HG02610 (cell line): ENCODE measurements around the gene DOK6.

Experiments used
- ATAC-seq: cut with Tn5 transposase; IDR thresholded peaks from one replicate; pipeline ENCODE4 v1.9.1; 2021; ENCODE audit warnings: mild to moderate bottlenecking, moderate library complexity; ENCODE audit not compliant: unreplicated experiment

DOK6 gene

DNA sequence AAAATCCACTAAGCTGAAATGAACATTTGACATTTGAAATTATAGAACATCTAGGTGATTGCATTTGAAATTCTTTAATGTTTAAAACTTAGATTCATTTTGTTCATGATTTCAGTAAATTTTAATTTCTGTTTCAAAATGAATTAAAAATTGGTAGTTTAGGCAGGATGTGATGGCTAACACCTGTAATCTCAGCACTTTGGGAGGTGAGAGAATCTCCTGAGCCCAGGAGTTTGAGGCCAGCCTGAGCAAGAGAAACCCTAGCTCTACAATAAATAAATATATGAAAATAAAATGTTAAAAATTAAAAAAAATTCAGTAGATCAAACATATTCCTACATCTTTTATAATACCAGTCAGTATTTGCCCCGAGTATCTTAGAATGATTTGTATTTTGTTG is 330.0 kb downstream of the DOK6 start:
- ATAC-seq, result no peak

DNA sequence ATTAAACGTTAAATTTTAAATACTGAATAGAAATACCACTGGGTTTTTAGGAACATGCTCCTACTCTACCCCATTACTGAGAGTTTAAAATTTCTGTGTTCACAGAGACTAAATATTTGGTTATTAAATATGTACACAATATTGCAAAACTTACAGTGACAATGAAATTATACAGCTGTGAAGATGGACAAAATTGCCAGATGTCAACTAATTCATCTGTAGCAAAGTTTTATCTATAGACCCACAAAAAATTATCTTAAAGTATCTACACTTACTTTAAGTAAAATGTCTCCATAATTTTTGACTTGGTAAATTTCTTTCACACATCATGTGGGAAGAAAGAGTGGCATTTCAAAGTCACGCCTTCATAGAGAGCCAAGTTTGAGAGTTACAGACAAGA is 333.8 kb downstream of the DOK6 start:
- no peak for ATAC-seq

- ATAC-seq, result no peak
These were observed 336.0 kb downstream of the DOK6 start for GRCh38 chr18:69736730-69737129.

GRCh38 chr18:69737851-69738250 is 337.2 kb downstream of the DOK6 start:
- no peak for ATAC-seq

- no peak for ATAC-seq
These were observed 346.7 kb downstream of the DOK6 start for GRCh38 chr18:69747388-69747787.

- ATAC-seq, result no peak
These were observed 352.2 kb downstream of the DOK6 start for GRCh38 chr18:69752737-69753380.

- ATAC-seq, result no peak
These were observed 353.4 kb downstream of the DOK6 start for GRCh38 chr18:69754108-69754507.

DNA sequence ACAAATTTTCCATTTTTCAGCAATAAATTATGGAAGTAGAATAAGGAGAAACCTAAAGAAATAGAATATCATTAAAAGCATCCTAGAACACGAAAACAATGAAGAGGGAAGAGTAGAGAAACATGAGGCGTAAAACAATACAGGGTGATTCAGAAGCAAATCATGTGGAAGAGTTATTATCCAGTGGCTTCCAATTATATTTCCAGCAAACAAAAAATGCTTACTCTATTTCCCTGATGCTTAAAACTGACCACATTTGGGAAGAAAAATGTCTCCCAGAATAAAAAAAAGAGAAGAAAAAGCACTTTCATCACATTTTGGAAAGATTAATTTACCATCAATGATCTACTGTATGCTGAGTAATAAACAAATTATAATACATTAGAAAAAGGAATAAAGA is 354.4 kb downstream of the DOK6 start:
- no peak for ATAC-seq

GRCh38 chr18:69755856-69756496 is 355.3 kb downstream of the DOK6 start:
- ATAC-seq, result no peak

- no peak for ATAC-seq
These were observed 357.0 kb downstream of the DOK6 start for GRCh38 chr18:69757733-69758132.

GRCh38 chr18:69758458-69758857 is 357.8 kb downstream of the DOK6 start:
- no peak for ATAC-seq

- no peak for ATAC-seq
These were observed 358.4 kb downstream of the DOK6 start for GRCh38 chr18:69759046-69759445.

- ATAC-seq, result no peak
These were observed 362.3 kb downstream of the DOK6 start for GRCh38 chr18:69763002-69763401.

GRCh38 chr18:69763821-69764220 is 363.1 kb downstream of the DOK6 start:
- ATAC-seq, result no peak

DNA sequence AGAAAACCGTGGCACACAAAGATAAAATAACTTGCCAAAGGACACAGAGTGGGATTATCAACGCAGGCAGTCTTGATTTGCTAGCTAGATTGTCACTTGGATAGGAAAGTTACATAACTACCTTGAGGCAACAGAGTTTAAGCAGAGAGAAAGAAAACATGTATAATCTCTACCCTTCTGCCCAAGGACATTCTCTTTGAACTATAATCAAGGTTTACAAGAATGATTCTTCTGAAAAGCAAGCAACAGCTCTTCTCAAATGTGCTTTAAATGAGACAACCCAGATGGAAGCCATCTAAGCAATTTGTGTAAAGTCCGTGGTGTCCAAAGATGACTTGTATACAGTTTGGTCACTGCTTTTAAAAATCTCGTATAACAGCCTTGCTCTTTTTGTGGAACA is 369.6 kb downstream of the DOK6 start:
- no peak for ATAC-seq

DNA sequence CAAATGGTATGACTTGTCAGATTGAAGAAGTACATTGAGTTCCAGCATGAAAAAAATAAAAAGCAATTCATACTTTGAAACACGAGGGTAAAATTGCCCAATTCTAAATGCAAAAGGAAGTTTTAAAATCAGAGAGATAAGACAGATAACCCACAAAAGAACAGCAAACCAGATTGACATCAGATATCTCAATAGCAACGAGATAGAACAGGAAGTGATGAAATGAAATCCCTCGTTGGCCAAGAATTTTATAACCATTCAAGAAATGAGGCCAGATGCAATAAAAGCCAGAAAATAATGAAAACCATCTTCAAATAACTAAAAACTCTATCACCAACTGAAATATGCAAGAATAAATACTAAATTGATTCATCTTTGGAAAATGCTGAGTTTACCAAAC is 374.1 kb downstream of the DOK6 start:
- ATAC-seq, result no peak

DNA sequence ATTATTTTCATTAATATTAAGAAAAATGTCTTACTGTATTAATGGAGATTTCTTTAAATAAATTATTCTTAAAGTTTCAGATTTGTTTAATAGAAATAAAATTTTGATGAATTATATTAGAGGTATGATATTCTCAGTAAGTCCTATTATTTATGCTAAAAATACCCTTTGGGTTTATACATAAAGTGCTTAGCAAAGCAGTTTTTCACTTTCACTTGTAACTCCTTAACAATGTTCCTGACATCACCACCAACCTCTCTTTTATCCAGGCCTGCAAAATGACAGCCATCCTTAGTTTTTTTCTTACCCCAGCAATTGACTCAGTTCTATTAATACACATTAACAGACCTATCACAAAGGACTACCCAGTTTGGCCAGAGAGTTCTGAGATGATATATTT is 376.6 kb downstream of the DOK6 start:
- no peak for ATAC-seq

- no peak for ATAC-seq
These were observed 378.0 kb downstream of the DOK6 start for GRCh38 chr18:69778680-69779079.

GRCh38 chr18:69780851-69781250 is 380.2 kb downstream of the DOK6 start:
- ATAC-seq, result no peak

DNA sequence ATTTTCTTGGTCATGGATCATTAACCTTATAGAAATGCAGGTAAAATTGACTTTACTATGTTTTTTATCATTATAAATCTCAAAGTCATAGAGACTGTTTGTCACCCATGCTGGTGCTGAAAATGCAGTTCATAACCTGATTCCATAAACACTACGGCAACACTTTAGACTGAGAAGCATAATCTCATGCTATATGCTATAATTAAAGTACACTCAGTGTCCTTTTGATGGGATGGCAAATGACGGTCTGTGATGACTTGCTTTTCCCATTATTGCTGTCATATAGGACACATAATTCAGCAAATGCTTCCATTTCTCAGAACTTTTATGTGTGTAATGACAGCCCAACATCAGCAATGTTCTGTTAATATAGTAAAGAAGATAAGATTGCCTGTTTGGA is 384.1 kb downstream of the DOK6 start:
- no peak for ATAC-seq

GRCh38 chr18:69785466-69785865 is 384.8 kb downstream of the DOK6 start:
- no peak for ATAC-seq

GRCh38 chr18:69786427-69786826 is 385.7 kb downstream of the DOK6 start:
- no peak for ATAC-seq
